Measurements from ENCODE around the gene SPATA7.

DNA sequence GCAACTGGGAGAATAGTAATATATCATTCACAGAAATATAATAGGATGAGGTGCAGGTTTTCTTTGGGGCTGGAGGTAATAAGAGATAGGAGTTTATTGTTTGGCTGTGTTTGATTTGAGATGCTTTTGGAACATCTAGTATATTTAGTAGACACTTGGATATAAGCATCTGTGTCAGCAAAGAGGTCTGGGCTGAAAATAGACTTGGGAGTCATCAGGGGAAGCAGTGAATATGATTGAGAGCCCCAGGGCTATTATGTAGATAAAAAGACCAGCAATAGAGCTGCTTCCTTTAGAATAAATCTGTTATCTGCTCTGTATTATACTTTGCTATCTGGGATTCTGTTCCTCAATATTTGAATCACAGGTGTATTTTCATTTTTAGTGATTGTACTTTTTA lies 36.6 kb downstream of the SPATA7 start:
- TF ChIP-seq, protein P1, sequence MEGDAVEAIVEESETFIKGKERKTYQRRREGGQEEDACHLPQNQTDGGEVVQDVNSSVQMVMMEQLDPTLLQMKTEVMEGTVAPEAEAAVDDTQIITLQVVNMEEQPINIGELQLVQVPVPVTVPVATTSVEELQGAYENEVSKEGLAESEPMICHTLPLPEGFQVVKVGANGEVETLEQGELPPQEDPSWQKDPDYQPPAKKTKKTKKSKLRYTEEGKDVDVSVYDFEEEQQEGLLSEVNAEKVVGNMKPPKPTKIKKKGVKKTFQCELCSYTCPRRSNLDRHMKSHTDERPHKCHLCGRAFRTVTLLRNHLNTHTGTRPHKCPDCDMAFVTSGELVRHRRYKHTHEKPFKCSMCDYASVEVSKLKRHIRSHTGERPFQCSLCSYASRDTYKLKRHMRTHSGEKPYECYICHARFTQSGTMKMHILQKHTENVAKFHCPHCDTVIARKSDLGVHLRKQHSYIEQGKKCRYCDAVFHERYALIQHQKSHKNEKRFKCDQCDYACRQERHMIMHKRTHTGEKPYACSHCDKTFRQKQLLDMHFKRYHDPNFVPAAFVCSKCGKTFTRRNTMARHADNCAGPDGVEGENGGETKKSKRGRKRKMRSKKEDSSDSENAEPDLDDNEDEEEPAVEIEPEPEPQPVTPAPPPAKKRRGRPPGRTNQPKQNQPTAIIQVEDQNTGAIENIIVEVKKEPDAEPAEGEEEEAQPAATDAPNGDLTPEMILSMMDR (IDR thresholded peaks at IDR 0.05): no peak
- TF ChIP-seq, protein P2, sequence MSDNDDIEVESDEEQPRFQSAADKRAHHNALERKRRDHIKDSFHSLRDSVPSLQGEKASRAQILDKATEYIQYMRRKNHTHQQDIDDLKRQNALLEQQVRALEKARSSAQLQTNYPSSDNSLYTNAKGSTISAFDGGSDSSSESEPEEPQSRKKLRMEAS (IDR thresholded peaks at IDR 0.05): no peak
- TF ChIP-seq RFX5 (IDR thresholded peaks at IDR 0.05): no peak
- TF ChIP-seq POLR2A (IDR thresholded peaks at IDR 0.05; ENCODE audit: low read length): no peak
- TF ChIP-seq CBX2 (IDR thresholded peaks at IDR 0.05; ENCODE audit: borderline replicate concordance, low read depth): no peak
- TF ChIP-seq CBX8 (IDR thresholded peaks at IDR 0.05): no peak
- TF ChIP-seq SREBF2 (IDR thresholded peaks at IDR 0.05): no peak
- TF ChIP-seq RCOR1 (IDR thresholded peaks at IDR 0.05; ENCODE audit: low read depth, low read length): no peak
- TF ChIP-seq HDAC2 (IDR thresholded peaks at IDR 0.05): no peak
- TF ChIP-seq POLR2AphosphoS2 (conservative IDR thresholded peaks at IDR 0.05; ENCODE audit: low read length): no peak

Measured in A549 (cell line).